HCEC 1CT (cell line): ENCODE data around the gene ARMC10.
"Not testable (repeated sequence)": the region's sequence is repeated elsewhere in the genome, so short reads cannot be mapped to it uniquely, and the experiment has no call there.

ENCODE experiments used
- DNase-seq: peaks from one replicate; pipeline ENCODE4 v3.0.0-alpha.2; 2017

The ARMC10 gene

DNA sequence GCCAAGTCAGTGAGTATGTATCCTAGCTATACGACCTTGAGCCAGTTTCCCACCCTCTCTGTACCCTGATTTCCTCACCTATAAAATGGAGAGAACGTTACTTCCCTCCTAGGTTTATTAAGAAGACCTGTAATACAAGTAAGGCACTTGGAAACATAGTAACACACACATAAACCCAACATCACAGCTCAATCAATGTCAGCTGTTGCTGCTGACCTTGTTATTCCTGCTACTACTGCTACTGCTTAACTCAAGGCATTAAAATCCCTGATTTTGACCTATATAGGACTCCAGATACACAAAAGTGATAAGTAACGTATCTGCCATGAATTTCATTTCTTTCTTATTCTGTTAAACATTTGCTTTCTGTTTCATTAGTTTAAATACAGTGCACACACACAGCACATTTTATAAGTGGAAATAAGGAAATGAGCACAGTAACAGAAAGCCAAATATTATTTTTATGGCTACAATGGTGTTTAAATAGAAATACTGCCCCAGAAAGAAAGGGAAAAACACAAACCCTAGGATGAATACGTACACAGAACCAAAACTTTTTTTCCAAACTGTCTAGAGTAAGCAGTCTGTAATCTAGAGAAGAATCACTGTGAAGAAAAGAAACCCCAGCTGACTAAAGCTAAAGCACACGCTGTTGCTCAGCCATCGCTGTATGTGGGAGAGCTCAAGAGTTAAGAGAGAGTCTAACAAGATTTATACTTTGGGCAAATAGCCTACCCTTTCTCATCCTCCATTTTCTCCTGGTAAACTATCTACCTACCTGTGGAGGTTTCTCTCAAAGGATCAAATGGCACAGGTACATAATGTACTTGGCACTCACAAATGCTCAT lies 55.0 kb downstream of the ARMC10 start:
- DNase-seq = no peak

DNA sequence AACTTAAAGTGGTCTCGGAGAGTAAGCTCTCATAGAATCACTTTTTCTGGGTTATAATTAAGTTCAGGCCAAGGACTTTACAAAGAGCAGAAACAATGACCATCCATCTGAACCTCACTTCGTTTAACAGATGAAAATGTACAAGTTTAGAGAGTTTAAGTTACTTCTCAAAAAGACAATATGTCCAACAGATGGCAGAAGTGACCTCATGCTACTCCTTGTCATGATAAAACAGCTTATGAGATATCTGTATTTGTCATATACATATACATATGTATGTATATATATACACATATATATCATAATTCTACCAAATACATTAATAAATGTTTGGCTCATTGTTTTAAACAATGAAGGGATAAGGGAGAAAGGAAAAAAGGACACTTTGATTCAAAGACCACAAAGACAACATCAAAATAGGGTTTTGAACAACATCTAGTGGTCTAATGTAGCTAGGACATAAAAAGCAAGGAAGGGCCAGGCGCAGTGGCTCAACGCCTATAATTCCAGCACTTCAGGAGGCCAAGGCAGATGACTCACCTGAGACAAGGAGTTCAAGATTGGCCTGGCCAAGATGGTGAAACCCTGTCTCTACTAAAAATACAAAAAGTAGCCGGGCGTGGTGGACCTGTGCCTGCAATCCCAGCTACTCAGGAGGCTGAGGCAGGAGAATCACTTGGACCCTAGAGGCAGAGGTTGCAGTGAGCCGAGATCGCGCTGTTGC lies 56.1 kb downstream of the ARMC10 start:
- DNase-seq = no peak

DNA sequence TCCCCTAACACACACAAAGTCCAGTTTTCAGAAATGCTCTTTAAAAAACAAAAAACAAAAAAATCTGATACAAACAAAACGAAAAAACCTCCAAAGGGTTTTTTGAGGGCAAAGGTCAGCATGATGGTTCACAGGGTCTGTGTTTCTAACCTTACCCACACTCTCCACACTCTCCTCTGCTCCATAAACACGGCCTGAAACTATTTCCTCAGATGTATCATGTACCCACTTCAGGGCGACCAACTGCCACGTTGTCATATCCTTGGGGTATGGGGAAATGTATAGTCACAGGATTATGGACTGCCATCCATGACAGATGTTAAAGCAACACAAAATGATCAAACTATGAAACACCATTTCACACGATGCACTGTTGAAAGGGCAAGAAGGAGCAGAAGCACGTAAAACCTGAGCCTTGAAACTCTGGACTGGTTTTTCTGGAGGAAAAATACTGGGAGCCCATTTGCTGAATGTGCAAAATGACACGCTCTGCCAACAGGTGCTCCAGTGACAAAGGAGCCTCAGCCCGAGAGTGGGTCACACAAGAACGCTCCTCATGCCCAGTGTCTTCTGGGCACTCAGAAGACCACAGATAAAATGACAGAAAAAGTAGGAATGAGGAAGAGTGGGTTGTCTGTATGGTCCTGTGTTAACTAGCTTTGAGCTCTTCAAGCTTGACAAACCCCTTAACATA lies 58.2 kb downstream of the ARMC10 start:
- DNase-seq = no peak

DNA sequence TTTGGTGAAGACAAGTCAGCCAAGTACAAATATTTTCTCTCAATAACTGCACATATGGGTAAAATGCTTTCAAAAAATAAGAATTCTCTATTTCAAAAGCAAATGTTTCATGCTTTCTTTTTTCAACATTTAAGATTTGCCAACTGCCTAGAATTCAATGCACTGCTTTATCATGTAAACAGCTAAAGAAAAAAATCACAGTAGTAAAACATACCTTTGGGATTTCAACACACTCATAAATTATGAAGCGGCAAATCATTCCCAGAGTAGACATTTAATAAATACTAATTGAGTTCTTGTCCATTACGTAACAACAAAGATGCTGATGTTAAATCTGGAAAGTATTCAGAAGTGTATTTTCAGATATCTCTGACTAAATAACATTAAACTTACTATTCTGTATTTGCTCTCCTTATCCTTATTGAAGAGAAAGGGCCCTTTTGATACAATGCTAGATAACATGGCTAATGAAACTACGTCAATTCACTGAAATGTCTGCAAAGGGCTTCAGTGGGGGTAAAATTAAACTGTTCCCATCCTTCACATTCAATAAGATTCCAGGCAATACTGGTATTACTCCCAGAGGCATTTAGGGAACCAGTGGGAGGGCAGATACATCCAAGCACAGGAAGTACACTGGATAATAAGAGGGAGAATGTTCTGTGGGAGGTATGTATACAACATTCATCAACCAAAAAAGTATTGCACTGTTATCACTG lies 60.1 kb downstream of the ARMC10 start:
- no peak for DNase-seq

DNA sequence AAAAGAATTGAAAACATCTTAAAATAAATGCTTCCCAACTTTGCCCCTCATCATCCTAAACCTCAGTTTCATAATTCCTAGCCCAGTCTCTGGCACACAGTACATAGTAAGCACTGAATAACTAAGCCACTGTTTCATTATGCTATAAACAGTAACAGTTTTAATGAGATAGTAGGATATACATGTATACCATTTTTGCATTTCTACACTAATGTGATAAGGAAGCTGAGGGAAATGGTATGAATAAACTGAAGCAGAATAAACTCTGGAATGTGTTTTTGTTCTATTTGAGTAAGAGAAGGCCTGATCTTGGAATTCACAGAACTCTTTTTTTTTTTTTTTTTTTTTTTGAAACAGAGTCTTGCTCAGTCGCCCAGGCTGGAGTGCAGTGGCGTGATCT lies 65.1 kb downstream of the ARMC10 start:
- DNase-seq = no peak

DNA sequence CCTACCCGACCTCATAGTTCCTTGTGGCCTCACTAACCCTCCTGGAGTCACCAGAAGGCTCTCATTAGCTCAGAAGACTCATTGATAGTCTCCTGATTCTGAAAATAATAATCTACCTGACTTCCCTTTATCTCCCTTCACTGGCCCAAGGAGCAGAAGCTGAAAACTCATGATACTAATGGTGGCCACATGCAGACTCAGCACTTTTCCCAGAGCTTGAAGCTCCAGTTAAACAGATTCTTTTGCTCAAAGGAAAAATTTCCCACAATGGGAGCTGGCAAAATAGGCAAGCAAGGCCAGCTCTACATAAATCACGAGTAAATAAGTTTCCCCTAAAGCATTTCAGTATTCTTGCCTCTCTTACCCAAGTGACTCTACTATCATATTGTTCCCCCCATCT lies 65.7 kb downstream of the ARMC10 start:
- no peak for DNase-seq

DNA sequence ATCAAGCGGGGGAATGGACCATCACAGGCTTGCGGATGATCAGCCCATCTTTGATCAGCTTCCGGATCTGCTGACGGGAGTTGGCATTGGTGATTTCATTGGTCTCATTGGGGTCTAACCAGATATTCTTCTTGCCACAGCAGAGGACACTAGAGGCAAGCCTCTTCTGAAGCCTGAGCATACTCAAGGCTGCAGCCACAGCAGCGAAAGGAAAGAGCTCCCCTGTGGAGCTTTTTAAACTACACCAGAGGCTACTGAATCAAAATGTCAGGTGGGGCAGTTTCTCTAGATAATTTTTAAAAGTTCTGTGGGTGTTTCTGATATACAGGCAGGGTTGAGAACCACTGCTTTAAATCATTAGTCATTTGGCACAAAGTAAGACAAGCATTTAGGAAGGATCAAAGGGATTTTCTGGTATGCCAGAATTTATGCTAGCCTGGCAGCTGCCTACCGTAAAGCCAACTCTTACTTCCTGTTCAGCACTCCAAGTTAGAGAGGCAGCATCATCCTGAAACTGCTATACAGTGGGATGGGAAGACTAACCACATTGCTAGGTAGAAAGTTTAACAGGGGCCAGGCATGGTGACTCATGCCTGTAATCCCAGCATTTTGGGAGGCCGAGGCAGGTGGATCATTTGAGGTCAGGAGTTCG lies 66.9 kb downstream of the ARMC10 start:
- DNase-seq = no peak

DNA sequence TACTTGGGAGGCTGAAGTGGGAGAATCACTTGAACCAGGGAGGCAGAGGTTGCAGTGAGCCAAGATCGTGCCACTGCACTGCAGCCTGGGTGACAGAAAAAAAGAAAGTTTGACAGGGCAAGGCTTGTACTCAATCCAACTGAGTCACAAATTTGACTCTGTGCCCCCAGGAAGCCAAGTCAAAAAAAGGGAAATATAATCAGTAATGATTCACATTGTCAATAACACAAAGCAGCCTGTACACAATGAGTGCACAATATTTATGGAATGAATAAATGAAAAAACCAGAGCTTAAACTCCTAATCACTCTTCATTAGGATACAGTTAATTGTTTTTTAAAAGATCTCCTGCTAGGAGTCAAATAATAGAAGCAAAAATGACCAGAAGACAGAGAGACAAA lies 67.6 kb downstream of the ARMC10 start:
- no peak for DNase-seq

DNA sequence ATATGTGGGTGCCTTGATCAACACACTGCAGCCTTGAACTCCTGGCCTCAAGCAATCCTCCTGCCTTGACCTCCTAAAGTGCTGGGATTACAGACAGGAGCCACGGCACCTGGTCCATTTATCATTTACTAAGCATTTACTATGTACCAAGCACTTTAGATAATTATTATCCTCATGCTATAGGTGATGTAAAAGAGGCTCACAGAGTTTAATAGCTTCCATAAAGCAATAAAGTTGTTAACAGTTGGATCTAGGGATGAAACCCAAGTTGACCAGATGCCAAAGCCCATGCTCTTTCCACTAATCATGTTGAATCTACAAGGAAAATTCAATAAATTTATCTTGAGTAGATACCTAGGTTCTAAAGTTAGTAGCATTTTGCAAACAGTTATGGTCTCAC lies 68.9 kb downstream of the ARMC10 start:
- DNase-seq = no peak

DNA sequence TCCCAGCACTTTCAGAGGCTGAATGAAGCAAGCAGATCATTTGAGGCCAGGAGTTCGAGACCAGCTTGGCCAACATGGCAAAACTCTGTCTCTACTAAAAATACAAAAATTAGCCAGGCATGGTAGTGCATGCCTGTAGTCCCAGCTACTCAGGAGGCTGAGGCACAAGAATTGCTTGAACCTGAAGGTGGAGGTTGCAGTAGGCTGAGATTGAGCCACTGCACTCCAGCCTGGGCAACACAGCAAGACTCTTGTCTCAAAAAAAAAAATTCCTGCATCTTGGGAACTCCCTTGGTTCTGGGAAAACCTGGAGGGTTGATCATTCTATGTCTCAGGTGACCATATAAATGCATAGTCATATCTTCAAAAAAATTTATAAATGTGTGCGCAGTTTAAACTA lies 69.8 kb downstream of the ARMC10 start:
- not testable (repeated sequence) for DNase-seq

DNA sequence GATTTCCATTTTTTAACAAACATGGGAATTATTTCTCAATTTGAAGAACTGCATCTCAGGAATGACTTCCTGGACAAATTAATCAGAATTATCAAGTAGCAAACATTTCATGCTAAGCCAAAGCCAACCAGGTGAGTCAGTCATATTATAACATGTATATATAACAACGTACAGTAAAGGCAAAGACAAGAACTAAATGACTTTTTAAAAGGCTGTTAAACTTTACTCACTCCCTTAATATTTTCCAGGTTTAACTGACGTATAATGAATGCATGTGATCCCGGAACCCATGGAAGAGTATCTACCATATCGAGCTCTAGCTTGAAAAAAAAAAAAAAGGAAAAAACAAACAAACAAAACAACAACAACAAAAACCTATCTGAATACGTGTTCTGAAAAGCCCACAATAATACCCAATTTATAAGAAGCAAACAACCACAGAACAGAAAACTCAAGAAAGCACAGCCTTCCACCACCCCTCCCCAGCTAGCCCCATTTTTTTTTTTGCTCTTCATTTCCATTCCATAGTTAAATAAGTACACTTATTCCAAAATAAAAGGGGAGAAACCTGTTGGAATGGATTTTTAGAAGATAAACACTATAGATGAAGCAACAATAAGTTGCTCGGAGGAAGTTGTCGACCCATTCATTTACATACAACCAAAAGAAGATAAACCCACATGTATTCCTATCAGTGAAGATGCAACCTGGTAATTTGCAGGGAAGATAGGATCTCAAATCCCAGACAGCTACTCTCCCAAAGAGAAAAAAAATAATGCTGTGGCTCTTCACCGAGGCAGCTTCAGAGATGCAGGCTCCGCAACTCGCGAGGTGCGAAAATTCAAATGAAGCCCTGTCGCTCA lies 73.4 kb downstream of the ARMC10 start:
- DNase-seq = no peak
